Activated CD4-positive, alpha-beta memory T cell treated with anti-CD3 and anti-CD28 coated beads, Interleukin-2, amount 10 ng/mL, durations not matched to agents 7 days and 5 days (primary cell): Measurements from ENCODE around the gene EXOC6B. TPM values are rescaled to one million over a fixed set of nuclear protein-coding genes. Genes with fewer than 3 reads are reported as not detected.

Source experiments
- CTCF ChIA-PET: fragments of 350-600 bp; sonication (Branson Sonifier 250); formaldehyde crosslinking; loops from one replicate; lab custom pipeline; 2021; ENCODE audit warnings: antibody characterized with exemption, inconsistent platforms; lab: Charles Lee
- POLR2A ChIA-PET: fragments of 350-600 bp; sonication (Branson Sonifier 250); formaldehyde crosslinking; loops from one replicate; lab custom pipeline; 2021; ENCODE audit warnings: antibody characterized with exemption; lab: Charles Lee
- DNase-seq: peaks from one replicate; pipeline ENCODE4 v3.0.0-alpha.2; 2020
- H3K27ac Mint-ChIP-seq: one replicate; pipeline ENCODE4 v1.8.0; 2021; ENCODE audit warnings: mild to moderate bottlenecking, mixed read lengths
- H3K27me3 Mint-ChIP-seq: one replicate; pipeline ENCODE4 v1.8.0; 2021; ENCODE audit warnings: mixed read lengths
- H3K36me3 Mint-ChIP-seq: one replicate; pipeline ENCODE4 v1.8.0; 2021; ENCODE audit warnings: low read depth, mixed read lengths
- H3K4me1 Mint-ChIP-seq: one replicate; pipeline ENCODE4 v1.8.0; 2021; ENCODE audit warnings: mixed read lengths
- H3K4me3 Mint-ChIP-seq: one replicate; pipeline ENCODE4 v1.8.0; 2021; ENCODE audit warnings: mild to moderate bottlenecking, mixed read lengths
- H3K9me3 Mint-ChIP-seq: one replicate; pipeline ENCODE4 v1.8.0; 2021; ENCODE audit warnings: mixed read lengths
- total RNA-seq, 2 experiments: library from RNA; stranded (reverse); gene quantifications; one replicate each; pipeline ENCODE4 v1.2.3, GENCODE V29; 2021

Gene EXOC6B
- total RNA-seq, 2 experiments from 2014 or later, result 18.7 to 24.2 TPM

DNA sequence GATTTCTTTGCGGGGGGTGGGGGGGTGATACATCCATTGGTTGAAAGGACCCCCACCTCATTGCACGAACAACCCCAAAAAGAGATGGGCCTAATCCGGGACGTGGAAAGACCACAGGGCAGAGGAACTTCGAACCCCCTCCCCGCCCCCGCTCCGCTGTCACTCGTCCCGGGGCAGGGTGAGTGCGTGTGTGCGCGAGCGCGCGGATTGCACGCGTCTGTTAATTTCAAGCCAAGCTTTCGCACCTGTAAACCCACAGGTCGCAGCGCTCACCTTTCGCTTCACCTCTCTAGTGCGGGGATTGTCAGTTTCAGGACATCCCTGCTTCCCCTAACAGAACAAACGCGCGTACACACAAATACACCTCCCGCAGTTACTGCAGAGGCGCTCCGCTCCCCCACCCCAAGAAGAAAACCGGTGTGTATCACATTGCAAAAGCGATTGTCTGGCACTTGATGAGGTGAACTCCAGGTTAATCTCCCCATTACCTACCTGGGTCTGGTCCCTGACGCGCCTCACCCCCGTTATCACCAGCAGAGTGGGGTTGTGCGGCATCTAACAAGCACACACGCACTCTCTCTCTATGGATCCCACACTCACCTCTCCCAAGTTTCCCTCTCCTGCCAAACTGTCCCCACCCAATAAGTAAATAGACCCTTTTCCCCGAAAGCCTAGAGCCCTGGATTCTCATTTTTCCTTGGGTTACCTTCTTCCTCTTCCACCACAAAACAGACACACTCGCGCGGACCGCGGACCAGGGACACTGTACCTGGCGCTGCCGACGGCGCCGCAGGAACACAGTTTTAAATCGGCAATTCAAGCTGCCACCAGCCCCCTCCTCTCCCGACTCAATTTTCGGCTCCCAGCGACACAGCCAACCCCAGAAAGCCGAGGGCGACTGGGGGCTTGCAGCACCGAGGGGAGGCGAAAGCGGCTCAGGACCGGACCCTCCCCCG lies 679.2 kb downstream of the EXOC6B start:
- Mint-ChIP-seq H3K36me3 (peaks cover 6% of the 10 kb centered on the region), H3K27ac (peak overlapping the region; percentile 55), H3K4me3 (peak overlapping the region; percentile 18), H3K4me1 (peaks cover 34% of the 10 kb centered on the region), H3K9me3 (no peaks in the 10 kb centered on the region), H3K27me3 (peaks cover 70% of the 10 kb centered on the region)
- CTCF ChIA-PET, result no interaction called here
- POLR2A ChIA-PET, result no interaction called here
- DNase-seq, result peak; percentile 14

DNA sequence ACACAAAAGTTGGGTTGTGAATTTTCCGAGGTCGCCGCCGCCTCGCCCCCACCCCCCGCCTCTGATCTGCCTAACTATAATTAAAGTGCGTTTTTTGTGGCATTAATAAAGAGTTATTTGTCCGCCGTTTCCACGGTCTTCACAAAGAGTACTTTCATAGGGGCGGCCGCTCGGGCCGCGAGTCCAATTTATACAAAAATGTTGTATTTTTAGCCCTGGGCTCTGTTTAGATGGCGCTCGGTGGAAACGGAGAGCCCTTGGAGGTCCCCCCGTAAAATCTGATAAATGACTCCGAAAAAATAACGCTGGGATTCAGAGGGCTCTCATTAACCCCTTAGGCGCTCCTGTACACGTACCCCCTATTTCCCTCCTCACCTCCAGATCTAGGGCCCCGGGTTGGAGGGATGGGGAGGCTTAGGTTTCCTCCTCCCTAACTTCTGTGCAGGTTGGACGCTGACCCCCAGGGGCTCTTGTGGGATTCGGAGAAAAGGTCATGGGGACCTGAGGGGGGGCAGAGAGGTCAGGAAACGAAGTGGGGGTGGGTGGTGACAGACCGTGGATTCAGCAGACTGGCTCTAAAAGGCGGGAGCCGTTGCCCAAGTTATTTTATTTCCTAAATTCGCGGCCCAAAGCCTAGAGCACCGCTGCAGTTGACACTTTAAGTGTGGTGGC lies 680.0 kb downstream of the EXOC6B start:
- Mint-ChIP-seq H3K27ac (no peak overlapping the region), H3K4me3 (peak overlapping the region; percentile 3), H3K9me3 (no peaks in the 10 kb centered on the region), H3K36me3 (peaks cover 6% of the 10 kb centered on the region), H3K27me3 (peaks cover 63% of the 10 kb centered on the region), H3K4me1 (peaks cover 34% of the 10 kb centered on the region)
- ChIA-PET CTCF (no interaction called here), POLR2A (no interaction called here)
- peak; percentile 3 for DNase-seq

DNA sequence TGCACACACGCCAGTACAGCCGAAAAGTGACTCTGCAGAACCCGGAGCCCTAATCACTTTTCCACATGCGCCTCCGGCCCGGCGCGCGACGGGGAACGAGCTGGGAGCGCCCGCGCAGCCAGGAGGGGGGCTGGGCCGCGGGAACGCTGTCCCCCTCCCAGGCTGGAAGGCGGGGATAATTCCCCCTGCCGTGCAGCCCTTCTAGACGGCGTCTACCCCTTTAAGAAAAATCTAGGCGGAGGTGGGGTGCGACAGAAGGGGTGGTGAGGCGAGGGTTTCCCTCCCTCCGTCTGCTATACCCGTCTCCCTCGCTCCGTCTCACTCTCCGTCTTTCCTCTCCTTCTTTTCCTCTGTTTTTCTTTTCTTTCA lies 680.6 kb downstream of the EXOC6B start:
- Mint-ChIP-seq H3K9me3 (no peaks in the 10 kb centered on the region), H3K4me1 (peaks cover 33% of the 10 kb centered on the region), H3K36me3 (peaks cover 6% of the 10 kb centered on the region), H3K27me3 (peaks cover 58% of the 10 kb centered on the region), H3K4me3 (peak overlapping the region; percentile 3), H3K27ac (no peak overlapping the region)
- DNase-seq, result peak; percentile 7
- CTCF ChIA-PET, result no interaction called here
- POLR2A ChIA-PET, result no interaction called here

- ChIA-PET POLR2A (no interaction called here), CTCF (no interaction called here)
- Mint-ChIP-seq H3K27ac (no peak overlapping the region), H3K27me3 (peaks cover 53% of the 10 kb centered on the region), H3K4me1 (peaks cover 28% of the 10 kb centered on the region), H3K4me3 (no peak overlapping the region), H3K9me3 (no peaks in the 10 kb centered on the region), H3K36me3 (peaks cover 6% of the 10 kb centered on the region)
- peak; percentile 11 for DNase-seq
Measured at GRCh38 chr2:72144632-72145288, 681.1 kb downstream of the EXOC6B start.

DNA sequence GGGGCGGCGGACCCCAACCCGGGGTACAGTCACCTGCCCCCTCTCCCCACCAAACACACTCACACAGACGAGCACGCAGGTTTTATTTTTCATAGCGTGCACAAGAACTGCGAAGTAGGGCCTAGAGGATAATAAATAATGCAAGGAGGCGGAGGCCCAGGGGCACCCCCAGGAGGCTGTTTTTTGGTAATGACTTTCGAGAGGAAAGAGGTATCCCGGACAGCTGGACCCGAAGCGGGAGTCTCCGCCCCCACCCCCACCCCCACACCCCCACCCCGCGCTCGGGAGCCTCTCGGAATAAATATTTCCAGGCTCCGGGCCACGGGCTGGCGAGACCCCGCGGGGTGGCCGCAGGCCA lies 681.6 kb downstream of the EXOC6B start:
- Mint-ChIP-seq H3K36me3 (peaks cover 6% of the 10 kb centered on the region), H3K4me1 (peaks cover 23% of the 10 kb centered on the region), H3K27me3 (peaks cover 48% of the 10 kb centered on the region), H3K4me3 (no peak overlapping the region), H3K9me3 (no peaks in the 10 kb centered on the region), H3K27ac (no peak overlapping the region)
- POLR2A ChIA-PET, result no interaction called here
- CTCF ChIA-PET, result no interaction called here
- DNase-seq, result peak; percentile 6

DNA sequence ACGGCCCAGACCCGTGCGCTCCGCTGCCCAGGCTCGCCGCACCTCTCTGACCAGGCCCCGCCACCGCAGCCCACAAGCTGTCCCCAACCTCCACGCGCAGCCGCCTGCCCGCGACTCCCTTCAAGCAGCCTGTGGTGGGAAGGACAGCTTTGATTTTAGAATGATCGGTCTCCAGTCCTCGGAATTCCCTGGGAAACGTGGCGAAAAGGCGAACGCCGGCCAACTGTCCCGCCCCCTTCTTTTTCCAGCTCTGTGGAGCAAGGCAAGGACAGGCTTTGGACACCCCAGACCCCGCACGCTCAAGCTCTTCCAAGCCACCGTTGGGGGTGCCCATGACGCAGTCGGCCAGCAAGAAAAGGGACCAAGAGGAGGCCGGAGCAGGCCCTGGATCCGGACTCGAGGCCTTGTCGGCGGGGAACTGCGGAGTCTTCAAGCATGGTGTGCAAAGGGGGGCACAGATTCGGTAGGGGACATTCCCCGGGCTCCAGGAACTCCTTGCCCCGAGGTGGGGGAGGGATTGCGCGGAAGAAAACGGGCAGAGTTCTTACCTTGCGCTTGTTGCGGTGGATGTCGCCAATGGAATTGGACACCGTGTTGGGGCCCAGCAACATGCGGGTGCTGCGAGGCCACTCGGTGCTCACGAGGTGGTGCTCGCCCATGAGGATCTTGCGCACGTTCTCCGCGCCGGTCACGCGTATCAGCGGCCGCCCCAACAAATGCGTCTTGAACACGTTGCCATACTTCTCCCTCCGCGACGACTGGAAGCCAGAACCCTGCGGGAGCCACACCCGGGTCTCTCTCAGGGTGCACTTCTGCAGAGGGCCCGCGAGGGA lies 682.2 kb downstream of the EXOC6B start:
- peaks cover 6% of the 10 kb centered on the region for H3K36me3 Mint-ChIP-seq
- ChIA-PET POLR2A (no interaction called here), CTCF (no interaction called here)
- H3K9me3 Mint-ChIP-seq, result no peaks in the 10 kb centered on the region
- peaks cover 43% of the 10 kb centered on the region for H3K27me3 Mint-ChIP-seq
- no peak overlapping the region for H3K27ac Mint-ChIP-seq
- H3K4me1 Mint-ChIP-seq, result peaks cover 19% of the 10 kb centered on the region
- H3K4me3 Mint-ChIP-seq, result no peak overlapping the region
- peak; percentile 11 for DNase-seq

DNA sequence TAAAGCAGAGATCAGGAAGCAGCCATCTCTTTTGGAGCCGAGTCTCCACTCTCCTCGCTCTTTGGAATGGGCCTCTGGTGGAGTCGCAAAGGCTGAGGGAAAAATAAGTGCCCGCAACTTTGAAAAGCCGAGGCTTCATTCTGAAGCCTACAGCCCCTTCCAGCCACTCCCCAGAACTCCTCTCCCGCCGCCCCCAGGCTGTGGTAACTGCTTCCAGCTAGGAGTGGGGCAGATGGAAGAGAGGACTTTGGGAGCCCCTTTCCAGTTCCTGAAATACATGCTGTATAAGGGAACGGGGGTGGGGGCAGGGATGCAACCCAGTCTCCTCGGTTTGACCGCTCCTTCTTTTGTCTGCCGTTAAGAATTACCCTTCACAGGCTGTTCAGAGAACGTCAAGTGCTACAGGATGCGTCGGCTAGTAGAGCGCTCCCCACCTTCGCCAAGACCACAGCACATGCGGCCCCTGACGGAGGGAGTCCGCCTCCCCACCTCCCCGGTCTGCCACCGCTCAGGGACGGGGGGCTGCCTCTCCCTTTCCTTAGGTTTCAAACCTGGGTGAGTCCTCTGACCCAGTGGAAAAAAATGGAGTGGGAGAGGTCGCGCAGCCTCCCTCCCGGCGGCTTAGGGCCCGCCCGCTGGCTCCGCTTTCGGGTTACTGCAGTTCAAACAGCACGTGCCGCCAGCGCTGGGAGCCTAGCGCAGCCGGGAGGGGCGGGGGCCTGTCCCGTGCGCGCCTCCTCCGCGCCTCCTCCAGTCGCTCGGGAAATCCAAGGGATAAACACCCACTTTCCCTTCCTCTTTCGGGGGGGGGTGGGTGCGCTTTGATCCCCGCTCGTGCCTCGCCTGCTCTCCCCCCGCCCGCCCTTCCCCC lies 683.0 kb downstream of the EXOC6B start:
- Mint-ChIP-seq H3K4me3 (no peak overlapping the region), H3K27ac (no peak overlapping the region), H3K4me1 (peaks cover 13% of the 10 kb centered on the region), H3K9me3 (no peaks in the 10 kb centered on the region), H3K27me3 (peaks cover 37% of the 10 kb centered on the region), H3K36me3 (peaks cover 6% of the 10 kb centered on the region)
- CTCF ChIA-PET, result no interaction called here
- DNase-seq, result peak; percentile 12
- POLR2A ChIA-PET, result no interaction called here

- ChIA-PET POLR2A (no interaction called here), CTCF (no interaction called here)
- H3K27me3 Mint-ChIP-seq, result peaks cover 34% of the 10 kb centered on the region
- H3K4me3 Mint-ChIP-seq, result no peak overlapping the region
- peak; percentile 13 for DNase-seq
- peaks cover 12% of the 10 kb centered on the region for H3K4me1 Mint-ChIP-seq
- no peak overlapping the region for H3K27ac Mint-ChIP-seq
- H3K36me3 Mint-ChIP-seq, result peaks cover 6% of the 10 kb centered on the region
- no peaks in the 10 kb centered on the region for H3K9me3 Mint-ChIP-seq
Measured at GRCh38 chr2:72141881-72142451, 683.9 kb downstream of the EXOC6B start.

DNA sequence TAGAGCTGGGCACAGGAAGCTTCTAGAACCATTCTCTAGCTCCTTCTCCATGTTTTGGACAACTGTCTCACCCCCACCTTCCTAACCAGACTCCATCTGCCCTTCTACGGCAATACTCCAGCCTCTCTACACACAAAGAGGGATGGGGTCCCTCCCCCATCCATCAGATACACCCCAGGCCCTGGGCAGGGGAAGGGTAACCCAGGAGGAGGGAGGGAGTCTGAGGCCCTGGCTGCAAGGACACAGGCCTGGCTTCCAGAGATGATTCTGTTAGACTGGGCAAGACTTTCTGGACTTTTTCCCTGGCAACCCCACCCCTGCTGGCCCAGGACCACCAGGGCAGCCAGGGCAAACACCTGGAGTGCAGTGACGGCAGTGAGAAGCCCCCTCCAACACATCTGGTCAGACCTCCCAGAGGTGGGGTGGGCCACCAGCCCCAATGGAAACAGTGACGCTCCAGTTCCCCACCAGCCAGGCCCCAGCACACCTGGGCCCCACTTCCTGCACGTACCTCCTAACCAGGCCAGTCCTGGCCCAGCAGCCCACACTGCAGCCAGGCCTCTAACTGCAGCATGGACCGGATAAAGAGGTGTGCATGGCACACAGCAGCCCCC lies 684.7 kb downstream of the EXOC6B start:
- Mint-ChIP-seq H3K4me1 (peaks cover 7% of the 10 kb centered on the region), H3K4me3 (no peak overlapping the region), H3K27ac (no peak overlapping the region), H3K27me3 (peaks cover 26% of the 10 kb centered on the region), H3K9me3 (no peaks in the 10 kb centered on the region), H3K36me3 (no peaks in the 10 kb centered on the region)
- ChIA-PET POLR2A (no interaction called here), CTCF (no interaction called here)
- no peak for DNase-seq

- POLR2A ChIA-PET, result no interaction called here
- DNase-seq, result no peak
- Mint-ChIP-seq H3K27ac (no peak overlapping the region), H3K4me3 (no peak overlapping the region), H3K36me3 (no peaks in the 10 kb centered on the region), H3K4me1 (peaks cover 4% of the 10 kb centered on the region), H3K9me3 (no peaks in the 10 kb centered on the region), H3K27me3 (peaks cover 20% of the 10 kb centered on the region)
- CTCF ChIA-PET, result no interaction called here
Measured at GRCh38 chr2:72140621-72140960, 685.2 kb downstream of the EXOC6B start.

- no peaks in the 10 kb centered on the region for H3K36me3 Mint-ChIP-seq
- H3K27me3 Mint-ChIP-seq, result peaks cover 16% of the 10 kb centered on the region
- peaks cover 1% of the 10 kb centered on the region for H3K4me1 Mint-ChIP-seq
- H3K9me3 Mint-ChIP-seq, result no peaks in the 10 kb centered on the region
- no peak overlapping the region for H3K4me3 Mint-ChIP-seq
- H3K27ac Mint-ChIP-seq, result no peak overlapping the region
- POLR2A ChIA-PET, result no interaction called here
- no peak for DNase-seq
- CTCF ChIA-PET, result no interaction called here
Measured at GRCh38 chr2:72139874-72140620, 685.8 kb downstream of the EXOC6B start.
